Stimulated activated CD8-positive, alpha-beta memory T cell treated with anti-CD3 and anti-CD28 coated beads, Interleukin-12 subunit alpha, Interleukin-12 subunit beta, amount 100 ng/mL, for 4 hours (primary cell): ENCODE measurements around the gene CUBN.
"Not testable (repeated sequence)": the region's sequence is repeated elsewhere in the genome, so short reads cannot be mapped to it uniquely, and the experiment has no call there.

ENCODE experiments used
- DNase-seq: peaks from one replicate; pipeline ENCODE4 v3.0.0-alpha.2; 2020; ENCODE audit warnings: low read depth

CUBN gene

GRCh38 chr10:17141504-17142229 lies 12.1 kb upstream of the CUBN start:
- DNase-seq = no peak

DNA sequence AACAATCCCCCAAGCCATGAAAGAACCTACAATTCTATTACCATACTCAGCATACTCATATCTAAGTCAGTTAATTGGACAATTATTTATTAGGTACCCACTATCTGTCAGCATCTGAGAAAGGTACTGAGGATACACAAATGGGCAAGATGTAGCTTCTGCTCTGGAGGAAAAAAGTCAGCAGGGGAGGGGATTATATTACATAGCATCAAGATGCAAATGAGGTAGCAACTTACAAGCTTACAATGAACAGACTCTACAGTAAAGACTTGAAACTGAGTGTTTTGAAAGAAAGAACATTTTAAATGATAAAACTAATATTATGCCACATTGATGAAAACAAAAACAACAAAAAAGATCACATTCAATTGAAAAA lies 10.8 kb upstream of the CUBN start:
- DNase-seq = no peak

DNA sequence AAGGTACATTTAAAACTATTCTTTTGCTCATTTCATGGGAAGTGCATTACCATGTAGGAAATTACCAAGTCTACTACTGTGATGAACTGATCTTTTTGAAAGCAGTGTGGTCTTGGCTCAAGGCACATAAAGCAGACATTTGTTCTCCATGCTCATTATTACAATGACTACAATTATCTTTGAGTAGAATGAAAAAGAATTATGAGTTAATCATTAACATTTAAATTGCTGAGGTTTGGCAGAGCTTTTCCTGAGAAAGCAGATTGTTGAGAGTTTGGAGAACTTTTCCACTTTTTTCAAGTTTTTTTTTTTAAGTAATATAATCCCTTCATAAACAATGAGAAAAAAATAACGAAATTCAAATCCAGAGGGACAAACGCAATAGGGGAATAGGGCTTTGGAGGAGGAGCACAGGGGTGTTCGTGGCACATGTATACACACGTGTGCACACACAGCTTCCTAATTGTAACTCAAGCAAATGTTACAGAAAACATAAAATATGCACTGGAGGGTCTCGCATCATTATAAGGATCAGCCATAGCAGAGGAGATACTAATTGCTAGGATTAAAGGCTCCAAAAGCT lies 8.9 kb upstream of the CUBN start:
- DNase-seq = no peak

DNA sequence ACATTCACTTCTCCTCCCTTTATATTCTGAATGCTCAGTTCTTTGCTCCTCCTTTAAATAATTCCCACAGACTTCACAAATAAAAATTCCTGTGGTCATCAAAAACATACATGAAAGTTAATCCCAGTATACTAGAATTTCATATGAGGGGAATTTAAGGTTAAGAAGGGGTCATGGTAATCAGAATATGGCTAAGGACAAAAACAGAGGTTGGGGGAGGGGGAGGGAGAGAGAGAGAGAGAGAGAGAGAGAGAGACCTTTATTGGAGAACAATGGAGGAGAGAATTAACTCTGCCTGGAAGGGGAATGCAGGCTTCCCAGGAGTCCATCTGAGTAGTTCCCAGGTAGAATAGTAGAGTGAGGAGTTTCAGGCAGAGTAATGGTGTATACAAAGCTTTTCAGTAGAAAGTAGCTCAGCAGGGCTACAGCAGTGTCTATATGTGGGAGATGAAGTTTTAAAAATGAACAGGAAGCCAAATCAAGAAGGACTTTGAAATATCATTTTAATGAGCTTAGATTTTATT lies 5.2 kb upstream of the CUBN start:
- DNase-seq = no peak

DNA sequence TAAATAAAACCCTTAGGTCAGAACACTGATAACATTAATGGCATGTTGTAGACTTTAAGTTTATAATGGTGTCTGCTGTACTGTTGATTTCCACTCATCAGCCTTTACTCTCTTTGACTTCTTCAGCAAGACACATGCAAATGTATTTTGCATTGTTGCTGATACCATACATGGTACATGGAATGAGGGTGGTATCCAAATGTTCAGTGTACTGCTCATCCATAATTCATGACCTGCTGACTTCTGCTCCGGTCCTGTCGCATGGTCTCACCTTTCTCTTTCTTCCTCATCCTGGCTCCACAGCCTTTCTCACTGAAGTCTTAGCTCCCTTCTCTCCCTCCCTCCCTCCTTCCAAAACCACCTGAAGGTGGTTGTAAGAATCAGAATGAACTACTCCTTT lies 4.7 kb upstream of the CUBN start:
- no peak for DNase-seq

GRCh38 chr10:17128261-17128660 lies 1.4 kb downstream of the CUBN start:
- DNase-seq = no peak

GRCh38 chr10:17126327-17126726 lies 3.3 kb downstream of the CUBN start:
- DNase-seq = no peak

DNA sequence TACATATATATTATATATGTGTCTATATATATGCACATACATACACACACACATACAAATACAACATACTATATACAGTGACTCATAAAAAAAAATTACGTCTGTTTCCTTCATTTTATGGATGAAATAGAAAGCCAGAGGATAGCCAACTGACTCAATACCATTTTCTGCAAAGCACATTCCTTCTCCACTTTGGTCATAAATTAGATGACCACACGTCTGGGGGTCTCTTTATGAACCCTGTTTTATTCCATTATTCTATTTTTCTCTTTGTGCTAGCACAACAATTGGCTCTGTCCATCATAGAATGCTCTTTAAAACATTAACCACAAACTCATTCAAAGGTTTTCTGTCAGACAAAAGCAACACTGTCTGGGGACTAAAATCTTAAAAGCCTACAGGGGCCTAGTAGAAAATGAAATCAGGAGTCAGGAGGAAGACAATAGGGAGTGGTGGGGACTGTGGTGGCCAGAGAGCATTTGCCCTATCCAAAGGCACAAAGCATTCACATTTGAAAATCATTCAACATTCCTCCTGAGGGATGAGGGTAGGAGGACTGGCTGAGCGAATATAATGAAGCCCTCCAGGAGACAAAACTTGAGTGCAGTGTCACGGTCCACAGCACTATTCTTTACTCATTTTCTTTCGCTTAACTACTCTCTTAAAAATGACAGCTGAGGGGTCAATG lies 4.3 kb downstream of the CUBN start:
- no peak for DNase-seq

- no peak for DNase-seq
Observed at GRCh38 chr10:17123961-17124360, 5.7 kb downstream of the CUBN start.

DNA sequence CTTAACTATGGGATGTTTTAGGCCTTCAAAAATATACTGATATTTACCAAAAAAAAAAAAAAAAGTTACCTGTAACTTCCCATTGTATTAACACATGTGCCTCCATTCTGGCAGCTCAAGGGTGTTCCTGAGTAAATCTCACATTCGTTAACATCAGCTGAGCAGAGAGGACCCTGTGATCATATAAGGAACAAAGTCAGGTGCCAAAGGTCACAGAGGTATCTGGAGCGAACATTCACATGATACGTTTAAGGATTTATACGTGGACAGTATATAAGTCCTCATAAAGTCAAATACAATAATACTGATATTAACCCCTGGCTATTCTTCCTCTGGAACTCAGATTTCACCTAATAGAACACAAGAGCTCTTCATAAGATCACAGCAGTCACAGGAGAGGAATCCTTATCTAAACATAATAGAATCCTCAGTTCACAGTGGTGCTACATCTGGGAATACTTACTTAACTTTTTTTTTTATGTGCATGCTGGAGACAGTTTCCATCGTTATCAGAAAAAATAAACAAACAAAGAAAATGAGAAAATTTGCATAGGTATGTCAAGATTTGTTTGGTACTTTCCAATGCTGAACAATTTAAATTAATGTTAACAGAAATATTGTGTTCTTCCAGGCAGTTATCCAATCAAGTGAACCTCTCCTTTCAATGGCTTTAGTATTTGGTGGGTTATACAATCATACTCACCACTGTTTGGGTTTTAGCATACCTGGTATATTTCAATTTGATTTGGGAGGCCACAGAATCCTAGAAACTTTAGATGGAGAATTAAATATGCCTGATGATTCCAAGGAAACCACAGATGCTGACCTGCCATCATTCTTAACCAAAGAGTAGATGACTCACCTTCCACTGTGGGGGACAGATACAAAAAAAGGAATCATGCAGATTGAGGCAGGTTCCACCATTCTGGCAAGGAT lies 6.6 kb downstream of the CUBN start:
- no peak for DNase-seq

DNA sequence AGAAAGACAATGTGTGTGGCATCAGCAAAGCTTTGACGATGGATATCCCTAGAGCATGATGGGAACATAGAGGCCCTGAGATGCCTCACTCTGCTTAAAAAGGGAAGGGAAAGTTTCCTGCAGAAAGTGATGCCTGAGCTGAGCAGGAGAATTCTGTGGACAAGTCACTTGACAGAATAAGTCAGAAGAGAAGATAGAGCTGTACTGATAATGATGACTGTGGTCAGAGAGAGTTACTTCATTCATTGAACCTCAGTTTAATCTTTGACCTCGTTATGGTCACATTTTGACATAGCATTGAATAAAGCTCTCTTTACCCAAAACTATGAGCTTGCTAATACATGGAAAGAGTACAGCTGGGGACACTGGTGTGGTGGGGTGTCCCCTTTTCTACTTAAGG lies 7.6 kb downstream of the CUBN start:
- DNase-seq = no peak

DNA sequence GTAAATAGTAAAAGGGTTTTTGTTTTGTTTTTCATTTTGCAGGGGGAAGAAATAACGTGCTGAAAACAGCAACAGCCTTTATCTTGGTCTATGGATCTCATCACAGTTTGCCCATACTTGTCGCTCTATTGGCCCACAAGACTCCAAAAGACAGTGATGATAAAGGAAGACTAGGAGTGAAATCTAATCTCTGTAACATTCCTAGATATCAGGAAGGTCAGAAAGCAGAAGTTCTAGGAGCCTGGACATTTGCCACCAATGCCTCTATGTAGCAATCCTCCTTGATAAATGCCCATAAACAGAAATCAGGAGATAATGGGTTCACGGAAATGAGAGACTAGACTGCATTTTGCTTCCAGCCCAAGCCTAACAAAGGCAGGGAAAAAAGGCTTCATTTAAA lies 8.9 kb downstream of the CUBN start:
- DNase-seq = no peak

DNA sequence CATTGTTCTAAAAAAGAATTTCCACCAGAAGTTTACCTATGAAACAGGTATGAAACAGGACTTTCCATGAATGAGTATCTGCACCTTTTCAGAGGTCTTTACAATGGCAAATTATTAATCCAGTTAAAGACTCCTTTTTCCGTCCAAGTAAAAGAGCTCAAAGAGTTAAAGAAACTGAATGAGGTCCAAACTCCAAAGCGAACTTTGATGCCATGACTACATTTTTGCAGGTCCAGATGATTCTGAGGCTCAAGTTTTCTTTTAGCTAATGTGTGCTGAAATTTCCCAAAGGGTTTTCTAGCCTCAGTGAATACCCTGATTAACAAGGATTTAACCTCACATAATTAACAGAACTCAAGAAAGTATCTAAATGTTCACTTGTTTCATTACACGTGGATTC lies 9.8 kb downstream of the CUBN start:
- DNase-seq = no peak

DNA sequence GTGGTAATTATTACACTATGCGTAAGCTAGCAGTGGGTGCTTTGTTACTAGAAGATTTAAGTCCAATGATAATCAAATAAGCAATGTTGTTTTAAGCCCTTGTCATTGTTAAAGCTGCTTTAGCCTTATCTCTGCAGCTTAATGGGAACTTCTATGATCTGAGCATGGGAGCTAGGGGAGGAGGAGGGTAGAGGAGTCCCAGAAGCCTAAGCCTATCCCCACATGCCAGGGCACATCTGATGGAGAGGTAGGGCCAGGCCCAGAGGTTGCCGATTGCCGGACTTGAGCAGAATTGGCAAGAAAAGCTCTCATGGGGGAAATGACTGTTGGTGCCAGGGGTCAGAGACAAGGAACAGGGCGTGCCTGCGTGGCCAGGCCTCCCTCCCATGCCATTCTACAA lies 13.4 kb downstream of the CUBN start:
- no peak for DNase-seq

GRCh38 chr10:17115683-17116082 lies 13.9 kb downstream of the CUBN start:
- no peak for DNase-seq

DNA sequence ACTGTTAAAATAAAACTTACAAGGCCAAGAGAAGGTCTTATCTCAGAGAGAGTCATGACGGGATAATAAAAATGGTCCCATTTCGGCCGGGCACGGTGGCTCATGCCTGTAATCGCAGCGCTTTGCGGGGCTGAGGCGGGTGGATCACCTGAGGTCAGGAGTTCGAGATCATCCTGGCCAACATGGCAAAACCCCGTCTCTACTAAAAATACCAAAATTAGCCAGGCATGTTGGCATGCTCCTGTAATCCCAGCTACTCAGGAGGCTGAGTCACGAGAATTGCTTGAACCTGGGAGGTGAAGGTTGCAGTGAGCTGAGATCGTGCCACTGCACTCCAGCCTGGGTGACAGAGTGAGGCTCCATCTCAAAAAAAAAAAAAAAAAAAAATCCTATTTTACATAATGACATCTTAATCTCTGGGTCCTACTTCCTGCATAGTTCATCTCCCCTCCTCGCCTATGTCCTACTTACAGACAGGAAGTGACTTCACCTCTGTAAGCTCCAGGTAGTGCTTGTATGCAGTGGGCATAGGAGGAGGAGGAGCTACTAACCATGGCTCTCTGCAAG lies 14.7 kb downstream of the CUBN start:
- not testable (repeated sequence) for DNase-seq

- DNase-seq = no peak
Observed at GRCh38 chr10:17113889-17114540, 15.6 kb downstream of the CUBN start.

- no peak for DNase-seq
Observed at GRCh38 chr10:17113346-17113745, 16.3 kb downstream of the CUBN start.

DNA sequence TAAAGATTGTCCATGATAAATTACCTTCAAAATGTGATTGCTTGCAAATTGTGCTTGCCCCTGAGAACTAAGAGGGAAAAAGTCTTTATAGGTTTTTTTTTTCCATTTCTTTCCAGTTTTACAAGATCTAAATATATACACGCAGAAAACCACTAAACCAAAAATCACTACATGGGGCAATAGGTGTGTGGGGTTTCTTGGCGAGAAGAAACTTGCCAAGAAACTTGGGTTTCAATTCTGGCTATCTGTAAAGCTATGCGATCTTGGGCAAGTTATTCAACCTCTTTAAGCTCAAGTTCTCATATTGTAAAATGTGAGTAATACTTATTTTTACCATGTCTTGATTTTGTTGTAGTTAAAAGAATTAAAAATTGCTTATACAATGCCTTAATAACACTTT lies 17.0 kb downstream of the CUBN start:
- no peak for DNase-seq

DNA sequence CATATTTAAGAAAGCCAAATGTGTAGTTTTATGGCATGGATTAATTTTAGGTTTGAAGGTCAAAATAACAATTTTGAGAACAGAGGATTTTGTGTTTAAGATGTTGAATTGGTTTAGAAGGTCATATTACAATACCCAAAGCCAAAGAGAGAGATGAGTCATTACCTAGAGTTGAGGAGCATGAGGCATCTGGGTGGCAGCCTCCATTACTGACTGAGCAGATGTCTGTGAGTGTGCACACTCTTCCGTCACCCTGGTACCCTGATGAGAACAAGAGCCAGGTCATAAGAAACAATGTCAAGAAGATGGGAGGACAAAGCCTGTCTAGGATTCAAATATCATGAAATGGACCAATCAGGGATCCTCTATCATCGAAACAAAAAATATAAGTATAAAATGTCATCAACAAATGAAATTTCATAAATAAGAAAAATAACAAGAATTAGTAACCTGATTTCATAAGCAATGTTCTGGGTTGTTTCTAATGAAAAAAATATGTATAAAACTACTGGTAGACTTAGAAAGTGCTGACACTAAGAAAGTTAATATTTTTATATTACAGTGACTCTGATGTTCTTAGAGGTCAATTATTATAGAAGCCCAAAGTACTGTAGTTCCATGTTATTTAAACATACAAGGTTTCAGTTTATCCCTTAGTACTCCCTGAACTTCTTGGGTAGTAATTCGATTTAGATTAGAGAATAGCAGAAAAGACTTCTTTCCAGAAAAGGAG lies 20.0 kb downstream of the CUBN start:
- peak; percentile 3 for DNase-seq

- DNase-seq = no peak
Observed at GRCh38 chr10:17109046-17109445, 20.6 kb downstream of the CUBN start.
